ENCODE measurements around the gene COTL1. TPM values are rescaled to one million over a fixed set of nuclear protein-coding genes. Genes with fewer than 3 reads are reported as not detected.
"Not testable (repeated sequence)": the region's sequence is repeated elsewhere in the genome, so short reads cannot be mapped to it uniquely, and the experiment has no call there.

The COTL1 gene
- total RNA-seq, 1 experiment from 2014 or later = 168 TPM

DNA sequence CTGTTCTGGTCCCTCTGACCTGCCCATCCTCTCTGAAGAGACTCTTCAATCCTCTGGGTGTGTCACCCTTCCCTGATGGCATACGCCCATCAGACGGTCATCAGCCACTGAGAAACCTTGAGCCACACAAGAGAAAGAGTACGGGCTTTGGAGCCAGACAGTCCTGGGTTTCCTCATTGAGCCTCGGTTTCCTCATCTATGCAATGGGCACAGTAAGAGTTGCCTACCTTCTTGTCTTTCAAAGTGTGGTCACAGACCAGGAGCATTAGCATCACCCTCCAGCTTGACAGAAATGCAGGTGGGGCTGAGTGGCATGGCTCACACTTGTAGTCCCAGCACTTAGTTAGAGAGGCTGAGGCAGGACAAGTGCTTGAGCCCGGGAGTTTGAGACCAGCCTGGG is 87.3 kb downstream of the COTL1 start:
- DNase-seq (ENCODE audit: low read depth) = no peak

DNA sequence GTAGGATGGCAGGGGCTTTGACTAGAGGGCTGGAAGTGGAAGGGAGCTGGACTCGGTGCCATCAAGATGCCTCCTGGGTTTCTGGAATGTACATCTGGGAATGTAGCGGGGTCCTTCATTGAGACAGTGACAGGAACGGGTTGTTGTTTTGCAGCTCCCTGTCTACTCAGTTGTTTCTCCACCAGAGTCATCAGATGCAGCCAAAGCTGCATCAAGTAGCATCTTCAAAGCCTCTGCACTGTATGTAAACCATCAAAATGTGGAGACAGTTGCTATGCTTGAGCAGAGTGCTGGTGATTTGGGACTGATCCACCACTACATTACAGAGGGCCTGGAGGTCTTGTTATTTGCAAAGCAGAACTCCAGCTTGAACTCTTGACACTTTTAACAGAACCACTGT is 88.3 kb downstream of the COTL1 start:
- DNase-seq (ENCODE audit: low read depth) = no peak

DNA sequence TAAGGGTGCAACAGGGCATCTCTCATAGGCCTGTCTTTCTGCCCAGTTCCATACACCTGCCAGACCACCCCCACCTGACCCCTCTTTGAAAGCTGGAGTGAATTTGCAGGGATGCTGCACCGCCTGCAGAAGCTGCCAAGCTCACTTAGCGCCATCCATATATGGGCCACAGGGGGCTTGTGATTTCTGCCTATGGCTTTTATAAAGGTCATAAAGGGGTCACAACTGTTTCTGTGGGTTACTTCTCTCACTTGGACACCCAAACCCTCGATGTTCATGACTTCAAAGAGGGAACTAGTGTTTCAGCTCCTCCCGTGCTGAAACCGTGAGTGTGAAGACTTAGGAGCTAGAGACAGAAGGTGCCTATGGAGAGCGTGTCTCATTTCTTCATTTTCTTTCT is 89.6 kb downstream of the COTL1 start:
- DNase-seq (ENCODE audit: low read depth) = no peak

GRCh38 chr16:84527532-84528269 is 90.2 kb downstream of the COTL1 start:
- DNase-seq (ENCODE audit: low read depth) = no peak

DNA sequence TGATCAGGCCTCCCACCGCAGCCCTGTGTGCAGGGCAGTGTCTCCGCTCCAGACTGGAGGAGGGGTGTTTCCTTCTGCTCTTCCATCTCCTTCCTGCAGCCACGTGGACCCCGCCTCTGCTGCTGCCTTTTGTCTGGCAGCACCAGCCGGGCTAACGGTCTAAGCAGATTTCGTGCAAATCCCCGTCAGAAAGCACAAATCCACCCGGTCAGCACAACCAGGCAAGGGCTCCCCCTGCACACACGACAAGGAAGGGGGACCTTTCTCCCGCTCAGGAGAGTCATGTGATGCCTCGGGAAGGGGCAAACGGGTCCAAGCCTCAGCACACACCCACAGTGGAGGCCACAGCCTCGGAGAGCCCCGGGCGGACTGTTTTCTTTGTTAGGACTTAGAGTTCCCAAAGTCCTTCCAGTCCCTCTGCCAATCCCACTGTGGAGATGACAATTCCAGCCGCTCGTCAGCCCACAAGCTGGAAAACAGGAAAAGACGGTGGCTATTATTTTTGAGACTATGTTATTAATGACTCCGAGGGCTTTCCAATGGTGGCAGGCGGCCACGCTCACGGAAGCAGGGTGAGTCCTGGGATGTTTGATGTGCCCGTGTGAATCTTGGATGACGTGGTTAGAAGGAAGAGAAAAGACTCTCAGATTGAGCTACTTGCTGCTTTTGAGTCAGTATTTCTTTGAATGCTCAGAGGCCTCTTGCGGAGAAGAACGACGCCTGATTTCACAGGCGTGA is 90.9 kb downstream of the COTL1 start:
- peak; percentile 88 for DNase-seq (ENCODE audit: low read depth)

DNA sequence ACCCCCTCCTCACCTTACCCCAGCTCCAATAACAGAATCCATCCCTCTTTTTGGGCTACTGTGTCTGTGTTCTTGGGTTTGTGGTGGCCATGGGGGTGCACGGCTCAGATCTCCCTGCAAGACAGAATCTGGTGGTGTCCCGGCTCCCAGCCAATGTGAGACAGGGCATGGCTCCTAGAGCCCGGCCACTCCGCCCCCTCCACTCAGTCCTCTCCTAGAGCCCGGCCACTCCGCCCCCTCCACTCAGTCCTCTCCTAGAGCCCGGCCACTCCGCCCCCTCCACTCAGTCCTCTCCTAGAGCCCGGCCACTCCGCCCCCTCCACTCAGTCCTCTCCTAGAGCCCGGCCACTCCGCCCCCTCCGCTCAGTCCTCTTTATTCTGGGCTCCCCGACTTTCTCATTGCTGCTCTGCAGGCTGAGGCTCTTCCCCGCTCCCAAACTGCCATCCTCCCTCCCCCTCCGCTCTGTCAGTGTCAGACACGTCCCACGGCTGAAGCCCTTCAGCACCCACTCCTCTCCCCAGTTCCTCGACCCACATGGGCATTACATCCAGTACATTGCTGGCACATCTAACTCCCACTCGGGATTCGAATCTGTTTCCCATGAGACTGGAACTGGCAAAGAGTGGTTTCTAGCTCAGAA is 92.8 kb downstream of the COTL1 start:
- not testable (repeated sequence) for DNase-seq (ENCODE audit: low read depth)

DNA sequence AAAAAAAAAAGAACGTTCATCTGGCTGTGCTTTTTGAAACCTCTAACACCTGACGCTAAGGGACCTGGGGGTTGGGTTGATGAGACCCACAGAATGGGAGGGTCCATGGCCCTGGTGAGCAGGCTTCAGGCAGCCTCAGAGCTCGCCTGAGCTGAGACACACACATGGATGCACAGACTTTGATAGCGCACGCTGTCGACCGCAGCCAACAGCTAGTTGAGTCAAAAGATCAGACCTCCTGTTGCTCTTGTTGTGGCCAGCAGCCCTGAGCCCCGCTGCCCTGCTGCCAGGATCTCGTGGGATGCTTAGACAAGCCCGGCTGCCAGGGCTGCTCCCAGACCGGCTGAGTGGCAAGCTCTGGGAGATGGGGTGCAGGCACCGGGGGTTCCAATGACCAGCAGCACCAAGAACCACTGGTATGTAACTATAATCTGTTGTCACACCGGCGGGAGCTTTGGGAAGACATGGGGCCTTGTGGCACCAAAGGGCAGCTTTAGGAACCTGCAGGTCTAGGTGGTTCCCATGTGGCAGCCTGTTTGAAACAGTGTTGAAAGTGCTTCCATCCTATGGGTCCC is 93.4 kb downstream of the COTL1 start:
- DNase-seq (ENCODE audit: low read depth) = no peak

DNA sequence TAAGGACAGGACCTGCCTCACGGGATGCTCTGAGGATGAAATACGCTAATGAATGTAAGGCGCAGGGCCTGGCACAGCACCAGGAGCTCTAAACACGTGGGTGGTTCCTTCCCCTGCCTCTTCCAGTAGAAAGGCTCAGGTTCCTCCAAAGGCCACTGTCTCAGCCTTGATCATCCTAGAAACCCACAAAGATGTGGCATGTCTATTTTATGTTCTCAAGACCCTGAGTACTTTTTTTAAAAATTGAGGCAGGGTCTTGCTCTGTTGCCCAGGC is 96.4 kb downstream of the COTL1 start:
- DNase-seq (ENCODE audit: low read depth) = no peak

DNA sequence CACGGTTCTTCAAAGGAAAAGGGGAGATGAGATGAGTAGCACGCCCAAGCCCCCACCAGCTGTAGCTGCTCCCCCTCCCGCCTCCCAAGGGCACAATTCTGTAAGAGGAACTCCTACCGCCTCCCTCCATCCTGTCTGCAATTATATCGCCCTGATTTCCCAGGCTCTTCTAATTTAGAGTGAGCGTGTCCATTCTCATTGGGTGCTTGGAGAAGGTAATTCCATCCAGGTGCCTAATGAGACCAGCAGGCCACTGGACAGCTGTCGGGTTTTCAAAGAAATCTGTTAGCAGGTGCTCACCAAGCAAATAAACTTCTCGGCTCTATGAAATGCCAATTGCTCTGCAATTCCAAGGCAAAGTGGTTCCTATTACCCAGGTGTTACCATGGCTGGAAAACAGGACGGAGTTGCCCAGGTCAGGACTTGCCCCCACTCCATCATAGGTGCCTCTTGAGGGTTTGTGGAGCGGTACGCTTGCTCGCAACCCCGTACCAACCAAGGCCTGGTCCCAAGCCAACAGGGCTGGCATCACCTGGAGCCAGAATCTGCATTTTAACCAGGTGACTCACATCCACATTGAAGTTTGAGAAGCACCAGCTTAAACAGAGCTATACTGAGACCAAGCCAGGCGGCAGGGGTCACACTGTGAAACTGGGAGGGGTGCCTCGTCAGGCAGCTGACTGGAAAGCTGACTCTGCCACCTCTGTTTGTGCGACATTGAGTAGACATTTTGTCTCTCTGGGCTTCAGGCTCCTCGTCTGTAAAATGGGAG is 97.0 kb downstream of the COTL1 start:
- no peak for DNase-seq (ENCODE audit: low read depth)

DNA sequence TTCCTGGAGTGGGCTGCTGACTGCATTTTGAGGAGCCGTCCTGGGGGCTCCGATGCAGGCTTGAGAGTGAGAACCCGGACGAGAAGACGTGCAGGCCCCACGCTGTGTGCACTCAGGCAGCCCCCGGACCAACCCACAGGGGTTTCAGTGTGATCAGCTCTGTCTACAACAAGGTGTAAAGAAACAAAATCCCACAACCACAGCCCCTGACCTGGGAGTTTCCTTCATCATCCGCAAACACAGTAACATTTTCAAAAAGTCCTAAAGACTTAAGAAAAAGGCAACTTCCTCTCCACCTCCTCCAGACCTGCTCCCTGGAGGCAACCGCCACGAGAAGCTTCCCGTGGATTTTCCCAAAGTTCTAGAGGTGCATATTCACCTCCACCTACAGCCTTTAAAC is 98.0 kb downstream of the COTL1 start:
- DNase-seq (ENCODE audit: low read depth) = no peak

- no peak for DNase-seq (ENCODE audit: low read depth)
Measured at GRCh38 chr16:84518804-84519341, 99.0 kb downstream of the COTL1 start.

GRCh38 chr16:84518220-84518619 is 99.7 kb downstream of the COTL1 start:
- DNase-seq (ENCODE audit: low read depth) = peak; percentile 82

DNA sequence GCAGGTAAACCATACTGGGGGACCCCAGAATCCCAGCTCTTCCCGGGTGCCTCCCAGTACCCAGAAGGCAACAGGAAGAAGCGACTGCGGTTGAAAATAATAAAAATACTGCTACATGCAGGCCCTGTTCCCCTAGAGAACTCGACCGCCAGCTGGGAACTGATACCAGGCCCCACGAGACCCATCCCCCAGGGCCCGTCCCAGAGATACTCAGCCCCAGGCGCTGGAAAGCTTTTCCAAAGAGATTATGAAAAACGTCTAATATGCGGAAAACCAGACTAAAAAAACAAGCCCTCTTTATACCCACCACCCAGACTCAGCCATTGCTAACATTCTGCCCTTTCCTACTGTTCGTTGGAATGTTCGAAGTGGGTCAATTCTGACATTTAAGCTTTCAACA is 100.5 kb downstream of the COTL1 start:
- DNase-seq (ENCODE audit: low read depth) = no peak

Other genes starting within 250 kb of the COTL1 start
- not detected in 2 replicates for gene ATP2C2, start 249.5 kb downstream of the COTL1 start, total RNA-seq (2014; rRNA removed; shearing (Covaris generic))
- 17.2 and 17.4 TPM in 2 replicates for gene MEAK7, start 113.4 kb downstream of the COTL1 start, total RNA-seq (2014; rRNA removed; shearing (Covaris generic))
- gene KLHL36, start 30.4 kb upstream of the COTL1 start, total RNA-seq (2014; rRNA removed; shearing (Covaris generic)) = 28.4 and 39.2 TPM in 2 replicates
- gene USP10, start 81.9 kb upstream of the COTL1 start, total RNA-seq (2014; rRNA removed; shearing (Covaris generic)) = 51.1 and 54.6 TPM in 2 replicates
- gene CRISPLD2, start 201.9 kb upstream of the COTL1 start, total RNA-seq (2014; rRNA removed; shearing (Covaris generic)) = 7.9 and 8.8 TPM in 2 replicates

Data from RPMI7951 (cell line).